Kidney epithelial cell (primary cell): Measurements from ENCODE around the gene FAM174A. TPM values are rescaled to one million over a fixed set of nuclear protein-coding genes. Genes with fewer than 3 reads are reported as not detected.
A peak's percentile ranks its signal among the peaks of the same experiment; 100 is the strongest.

ENCODE experiments used
- DNase-seq: peaks from one replicate; pipeline ENCODE4 v3.0.0-alpha.2; 2010; ENCODE audit warnings: low read depth
- H3K27me3 ChIP-seq: 2 replicates; pipeline ENCODE4 v1.6.0; 2011; ENCODE audit warnings: low read length; ENCODE audit not compliant: control insufficient read depth, insufficient read depth
- H3K36me3 ChIP-seq: 2 replicates; pipeline ENCODE4 v1.5.1; 2011; ENCODE audit warnings: low read length; ENCODE audit not compliant: control insufficient read depth, insufficient read depth
- H3K4me3 ChIP-seq: 2 replicates; pipeline ENCODE4 v1.5.1; 2011; ENCODE audit warnings: low read depth, mild to moderate bottlenecking, control low read depth, low read length
- total RNA-seq: library from RNA; depleted of rRNA; stranded (reverse); fragments of >200 nt; gene quantifications from 2 replicates; pipeline ENCODE4 v1.2.3, GENCODE V29; 2015
- TF ChIP-seq, protein P1 (sequence below): IDR thresholded peaks from 2 replicates; pipeline ENCODE4 v1.5.1; 2011; ENCODE audit warnings: mild to moderate bottlenecking, moderate library complexity, low read length, control low read depth, inconsistent platforms; ENCODE audit not compliant: insufficient read depth, poor library complexity, severe bottlenecking

FAM174A gene
- total RNA-seq, result 20.3 and 22.2 TPM in 2 replicates

DNA sequence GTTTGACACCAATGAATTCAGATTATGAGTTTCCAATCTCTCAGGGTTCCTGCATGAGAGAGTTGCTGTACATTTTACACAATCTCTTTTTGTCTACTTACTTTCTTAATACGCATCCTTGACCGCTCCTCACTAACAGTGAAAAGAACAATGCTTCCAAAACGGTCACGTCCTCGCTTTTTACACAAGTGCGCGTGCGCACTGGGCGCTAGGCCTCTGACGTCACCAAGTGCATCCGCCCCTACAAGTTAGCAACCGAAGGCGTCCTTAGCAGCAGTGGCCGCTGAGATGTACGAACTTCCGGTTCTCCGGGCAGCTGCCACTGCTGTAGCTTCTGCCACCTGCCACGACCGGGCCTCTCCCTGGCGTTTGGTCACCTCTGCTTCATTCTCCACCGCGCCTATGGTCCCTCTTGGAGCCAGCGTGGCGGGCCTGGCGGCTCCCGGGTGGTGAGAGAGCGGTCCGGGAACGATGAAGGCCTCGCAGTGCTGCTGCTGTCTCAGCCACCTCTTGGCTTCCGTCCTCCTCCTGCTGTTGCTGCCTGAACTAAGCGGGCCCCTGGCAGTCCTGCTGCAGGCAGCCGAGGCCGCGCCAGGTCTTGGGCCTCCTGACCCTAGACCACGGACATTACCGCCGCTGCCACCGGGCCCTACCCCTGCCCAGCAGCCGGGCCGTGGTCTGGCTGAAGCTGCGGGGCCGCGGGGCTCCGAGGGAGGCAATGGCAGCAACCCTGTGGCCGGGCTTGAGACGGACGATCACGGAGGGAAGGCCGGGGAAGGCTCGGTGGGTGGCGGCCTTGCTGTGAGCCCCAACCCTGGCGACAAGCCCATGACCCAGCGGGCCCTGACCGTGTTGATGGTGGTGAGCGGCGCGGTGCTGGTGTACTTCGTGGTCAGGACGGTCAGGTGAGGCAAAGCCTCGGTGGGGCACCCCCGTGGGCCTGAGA is at the start of gene FAM174A:
Gene FAM174A, plus strand, starts transcription at position 315 of the 946 bp plus-strand sequence. Its CDS starts 157 bp downstream, at position 472.
- peak; percentile 84 for DNase-seq
- no peaks in the 10 kb centered on the region for H3K36me3 ChIP-seq
- TF ChIP-seq, protein P1, sequence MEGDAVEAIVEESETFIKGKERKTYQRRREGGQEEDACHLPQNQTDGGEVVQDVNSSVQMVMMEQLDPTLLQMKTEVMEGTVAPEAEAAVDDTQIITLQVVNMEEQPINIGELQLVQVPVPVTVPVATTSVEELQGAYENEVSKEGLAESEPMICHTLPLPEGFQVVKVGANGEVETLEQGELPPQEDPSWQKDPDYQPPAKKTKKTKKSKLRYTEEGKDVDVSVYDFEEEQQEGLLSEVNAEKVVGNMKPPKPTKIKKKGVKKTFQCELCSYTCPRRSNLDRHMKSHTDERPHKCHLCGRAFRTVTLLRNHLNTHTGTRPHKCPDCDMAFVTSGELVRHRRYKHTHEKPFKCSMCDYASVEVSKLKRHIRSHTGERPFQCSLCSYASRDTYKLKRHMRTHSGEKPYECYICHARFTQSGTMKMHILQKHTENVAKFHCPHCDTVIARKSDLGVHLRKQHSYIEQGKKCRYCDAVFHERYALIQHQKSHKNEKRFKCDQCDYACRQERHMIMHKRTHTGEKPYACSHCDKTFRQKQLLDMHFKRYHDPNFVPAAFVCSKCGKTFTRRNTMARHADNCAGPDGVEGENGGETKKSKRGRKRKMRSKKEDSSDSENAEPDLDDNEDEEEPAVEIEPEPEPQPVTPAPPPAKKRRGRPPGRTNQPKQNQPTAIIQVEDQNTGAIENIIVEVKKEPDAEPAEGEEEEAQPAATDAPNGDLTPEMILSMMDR, result no peak
- H3K27me3 ChIP-seq, result no peaks in the 10 kb centered on the region
- peak within 1 kb of the TSS; percentile 87 for H3K4me3 ChIP-seq

DNA sequence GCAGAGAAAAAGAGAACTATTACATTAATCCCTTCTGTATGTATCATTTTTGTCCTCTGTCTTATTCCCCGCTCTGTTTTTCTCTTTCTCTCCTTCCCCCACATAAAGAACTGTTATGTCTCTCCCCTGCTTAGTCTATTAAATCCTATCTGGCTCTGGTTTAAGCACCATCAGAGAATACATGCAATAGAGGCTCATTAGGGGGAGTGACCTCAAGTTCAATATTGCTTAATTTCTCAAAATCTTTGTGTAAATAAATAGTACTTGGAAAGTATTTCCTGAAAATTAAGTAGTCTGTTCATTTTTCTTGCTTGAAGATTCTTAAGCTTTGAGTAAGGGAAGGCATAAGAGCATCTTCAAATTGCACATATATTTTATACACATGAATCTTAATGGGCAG is 41.2 kb upstream of the FAM174A start:
- TF ChIP-seq, protein P1, result no peak
- Histone ChIP-seq H3K4me3 (no peak overlapping the region), H3K27me3 (no peaks in the 10 kb centered on the region), H3K36me3 (no peaks in the 10 kb centered on the region)
- DNase-seq, result no peak

DNA sequence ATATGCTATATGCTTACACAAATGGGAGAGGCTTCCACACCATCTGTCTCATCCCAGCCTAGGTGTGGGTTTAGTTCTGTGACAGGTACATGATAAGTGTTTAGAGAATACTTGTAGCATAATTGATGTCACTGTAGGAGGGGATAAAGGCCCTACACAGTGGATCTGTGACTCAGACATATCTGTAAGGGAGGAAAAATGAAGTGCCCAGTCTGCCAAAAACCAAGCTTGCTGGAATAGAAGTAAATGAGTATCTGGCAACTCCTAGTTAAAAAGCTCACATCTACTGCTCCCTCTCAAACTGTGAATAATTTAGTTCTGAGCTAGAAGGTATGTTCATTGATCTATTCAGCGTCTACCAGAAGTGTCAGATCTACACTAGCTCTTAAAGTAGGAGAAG is 38.9 kb upstream of the FAM174A start:
- no peak for DNase-seq
- TF ChIP-seq, protein P1, result no peak
- no peak overlapping the region for H3K4me3 ChIP-seq
- H3K27me3 ChIP-seq, result no peaks in the 10 kb centered on the region
- no peaks in the 10 kb centered on the region for H3K36me3 ChIP-seq

DNA sequence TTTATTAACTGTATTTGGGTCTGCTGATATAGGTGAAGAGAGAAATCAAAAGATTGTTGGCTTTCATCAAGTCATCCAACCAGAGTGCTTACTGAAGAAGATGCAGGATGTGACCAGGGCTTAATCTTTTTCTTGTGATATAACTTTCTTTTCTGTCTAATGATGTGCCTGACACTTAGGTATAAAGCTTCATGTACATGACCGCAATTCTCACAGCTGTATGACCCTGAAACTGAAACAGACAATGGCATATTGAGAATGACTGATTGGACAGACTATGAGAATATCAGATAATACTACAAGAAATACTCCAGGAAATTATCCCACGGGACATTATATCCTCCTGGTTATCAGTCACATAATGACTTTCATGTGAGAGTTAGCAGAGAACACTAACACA is 32.5 kb upstream of the FAM174A start:
- H3K27me3 ChIP-seq, result no peaks in the 10 kb centered on the region
- TF ChIP-seq, protein P1, result no peak
- no peak overlapping the region for H3K4me3 ChIP-seq
- H3K36me3 ChIP-seq, result no peaks in the 10 kb centered on the region
- no peak for DNase-seq

DNA sequence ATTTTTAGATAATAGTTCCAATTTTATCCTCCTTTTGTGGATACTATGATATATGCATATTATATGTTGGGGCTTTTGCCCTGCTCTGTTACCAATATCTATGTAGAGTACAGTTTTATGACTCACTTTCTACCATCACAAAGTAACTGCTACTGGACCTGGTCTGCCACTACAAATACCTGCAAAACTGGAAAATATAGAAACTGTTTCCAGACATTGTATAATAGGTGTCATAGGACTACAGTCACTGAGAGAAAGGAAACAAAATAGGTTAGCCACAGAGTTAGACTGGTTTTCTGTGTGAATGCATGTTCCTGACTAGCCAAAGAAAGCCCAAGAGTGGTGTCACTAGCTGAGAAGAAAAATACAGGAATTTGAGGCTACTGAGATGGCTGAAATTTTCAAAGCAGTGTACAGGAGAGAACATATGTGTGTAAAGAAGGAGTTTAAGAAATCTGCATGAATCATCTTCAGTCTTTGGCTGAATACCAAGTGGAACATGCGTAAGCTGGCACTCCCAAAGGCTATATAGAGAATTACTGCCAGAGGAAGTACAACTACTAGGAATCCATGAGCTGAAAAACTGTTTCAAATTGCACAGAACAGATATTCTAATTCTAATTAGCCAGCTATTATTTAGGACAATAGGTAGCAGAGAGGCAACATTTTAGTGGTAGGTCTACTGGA is 29.0 kb upstream of the FAM174A start:
- no peak overlapping the region for H3K4me3 ChIP-seq

More for the DNA sequence above, 29.0 kb upstream of the FAM174A start:
- DNase-seq, result peak; percentile 41
- Histone ChIP-seq H3K36me3 (no peaks in the 10 kb centered on the region), H3K27me3 (no peaks in the 10 kb centered on the region)
- TF ChIP-seq, protein P1, result no peak
